PC-9 (cell line): ENCODE results near the gene EXTL1.

Experiments used
- EZH2 ChIP-seq: fragments of 200-600 bp; sonication (generic); IDR thresholded peaks from 2 replicates; pipeline ENCODE4 v1.8.0; 2017; ENCODE audit warnings: antibody characterized with exemption, low read depth
- TF ChIP-seq, protein P1 (sequence below): fragments of 200-600 bp; sonication (generic); conservative IDR thresholded peaks from 2 replicates; pipeline ENCODE4 v1.6.1; 2017; ENCODE audit warnings: mixed run types, antibody characterized with exemption, mild to moderate bottlenecking, moderate library complexity

DNA sequence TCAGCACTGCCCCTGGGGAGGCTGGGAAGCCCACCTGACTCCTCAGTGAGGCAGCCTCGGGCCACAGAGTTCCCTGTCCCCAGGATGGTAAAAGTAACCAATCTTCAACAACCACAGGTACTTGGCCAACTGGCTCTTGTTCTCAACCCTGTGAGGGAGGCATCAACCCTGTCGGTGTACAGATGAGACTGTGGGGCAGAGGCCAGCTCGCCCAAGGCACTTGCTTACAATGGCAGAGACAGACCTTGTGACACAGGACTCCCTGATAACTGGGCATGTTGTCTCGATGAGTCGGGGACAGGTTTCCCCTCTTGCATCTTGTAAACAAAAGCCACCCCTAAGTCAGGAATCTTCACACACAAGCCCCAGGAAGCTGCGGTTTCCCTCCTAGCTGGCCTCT lies 16.3 kb downstream of the EXTL1 start:
- TF ChIP-seq, protein P1, sequence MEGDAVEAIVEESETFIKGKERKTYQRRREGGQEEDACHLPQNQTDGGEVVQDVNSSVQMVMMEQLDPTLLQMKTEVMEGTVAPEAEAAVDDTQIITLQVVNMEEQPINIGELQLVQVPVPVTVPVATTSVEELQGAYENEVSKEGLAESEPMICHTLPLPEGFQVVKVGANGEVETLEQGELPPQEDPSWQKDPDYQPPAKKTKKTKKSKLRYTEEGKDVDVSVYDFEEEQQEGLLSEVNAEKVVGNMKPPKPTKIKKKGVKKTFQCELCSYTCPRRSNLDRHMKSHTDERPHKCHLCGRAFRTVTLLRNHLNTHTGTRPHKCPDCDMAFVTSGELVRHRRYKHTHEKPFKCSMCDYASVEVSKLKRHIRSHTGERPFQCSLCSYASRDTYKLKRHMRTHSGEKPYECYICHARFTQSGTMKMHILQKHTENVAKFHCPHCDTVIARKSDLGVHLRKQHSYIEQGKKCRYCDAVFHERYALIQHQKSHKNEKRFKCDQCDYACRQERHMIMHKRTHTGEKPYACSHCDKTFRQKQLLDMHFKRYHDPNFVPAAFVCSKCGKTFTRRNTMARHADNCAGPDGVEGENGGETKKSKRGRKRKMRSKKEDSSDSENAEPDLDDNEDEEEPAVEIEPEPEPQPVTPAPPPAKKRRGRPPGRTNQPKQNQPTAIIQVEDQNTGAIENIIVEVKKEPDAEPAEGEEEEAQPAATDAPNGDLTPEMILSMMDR: no peak
- no peak for TF ChIP-seq EZH2
